HUES64 (cell line): ENCODE measurements around the gene SBF1.

Experiments
- H3K27ac ChIP-seq: 2 replicates; pipeline ENCODE4 v1.7.0; 2013; ENCODE audit warnings: low read depth, low read length, inconsistent platforms
- H3K27me3 ChIP-seq: 2 replicates; pipeline ENCODE4 v1.6.1; 2013; ENCODE audit warnings: mild to moderate bottlenecking, low read length; ENCODE audit not compliant: insufficient read depth
- H3K36me3 ChIP-seq: 2 replicates; pipeline ENCODE4 v1.6.1; 2013; ENCODE audit warnings: mild to moderate bottlenecking, low read length; ENCODE audit not compliant: insufficient read depth
- H3K4me1 ChIP-seq: 2 replicates; pipeline ENCODE4 v1.6.1; 2013; ENCODE audit warnings: mild to moderate bottlenecking, low read length, moderate library complexity; ENCODE audit not compliant: insufficient read depth
- H3K4me3 ChIP-seq: 2 replicates; pipeline ENCODE4 v1.5.1; 2013; ENCODE audit warnings: mild to moderate bottlenecking, low read length, moderate library complexity
- H3K9ac ChIP-seq: 2 replicates; pipeline ENCODE4 v1.6.1; 2013; ENCODE audit warnings: mild to moderate bottlenecking, low read depth, low read length
- H3K9me3 ChIP-seq: 2 replicates; pipeline ENCODE4 v1.6.1; 2013; ENCODE audit warnings: low read depth, low read length; ENCODE audit not compliant: insufficient read depth
- WGBS: fragments of 150-250, 120-280 bp; methylation state at CpG from one replicate; pipeline ENCODE4 v1.1.7; 2013; ENCODE audit warnings: missing lambda C conversion rate; 5-methylcytosine and 5-hydroxymethylcytosine counted together

The SBF1 gene

GRCh38 chr22:50505276-50505775 is 30.5 kb upstream of the SBF1 start:
- no peak overlapping the region for H3K4me3 ChIP-seq
- H3K9ac ChIP-seq, result no peak overlapping the region
- no peaks in the 10 kb centered on the region for H3K9me3 ChIP-seq
- peaks cover 7% of the 10 kb centered on the region for H3K4me1 ChIP-seq
- WGBS, result 93% methylated on average over 14 of the region's 14 CpGs
- H3K27me3 ChIP-seq, result no peaks in the 10 kb centered on the region
- H3K36me3 ChIP-seq, result peaks cover 11% of the 10 kb centered on the region
- H3K27ac ChIP-seq, result no peak overlapping the region

GRCh38 chr22:50504369-50505211 is 29.8 kb upstream of the SBF1 start:
- Histone ChIP-seq H3K27me3 (no peaks in the 10 kb centered on the region), H3K36me3 (peaks cover 11% of the 10 kb centered on the region), H3K4me1 (peaks cover 7% of the 10 kb centered on the region), H3K27ac (no peak overlapping the region), H3K9ac (no peak overlapping the region), H3K9me3 (no peaks in the 10 kb centered on the region), H3K4me3 (no peak overlapping the region)
- WGBS, result 95% methylated on average over 43 of the region's 44 CpGs

- WGBS, result 95% methylated on average over 25 of the region's 26 CpGs
Observed at GRCh38 chr22:50503475-50504145, 28.8 kb upstream of the SBF1 start.

GRCh38 chr22:50502628-50503474 is 28.0 kb upstream of the SBF1 start:
- Histone ChIP-seq H3K9me3 (no peaks in the 10 kb centered on the region), H3K27me3 (no peaks in the 10 kb centered on the region), H3K4me3 (no peak overlapping the region), H3K36me3 (peaks cover 11% of the 10 kb centered on the region), H3K4me1 (no peaks in the 10 kb centered on the region; the same call in 1 of the 2 replicates), H3K27ac (no peak overlapping the region), H3K9ac (no peak overlapping the region)
- WGBS, result 95% methylated on average over 24 of the region's 24 CpGs

More at GRCh38 chr22:50503475-50504145, 28.8 kb upstream of the SBF1 start:
- Histone ChIP-seq H3K9ac (no peak overlapping the region), H3K27ac (no peak overlapping the region), H3K9me3 (no peaks in the 10 kb centered on the region), H3K4me3 (no peak overlapping the region), H3K36me3 (peaks cover 11% of the 10 kb centered on the region), H3K27me3 (no peaks in the 10 kb centered on the region), H3K4me1 (no peaks in the 10 kb centered on the region; the same call in 1 of the 2 replicates)

- 92% methylated on average over 6 of the region's 6 CpGs for WGBS
- no peak overlapping the region for H3K9ac ChIP-seq
- H3K4me3 ChIP-seq, result no peak overlapping the region
- H3K36me3 ChIP-seq, result peaks cover 11% of the 10 kb centered on the region
- H3K4me1 ChIP-seq, result no peaks in the 10 kb centered on the region; the same call in 1 of the 2 replicates
- H3K9me3 ChIP-seq, result no peaks in the 10 kb centered on the region
- H3K27ac ChIP-seq, result no peak overlapping the region
- H3K27me3 ChIP-seq, result no peaks in the 10 kb centered on the region
Observed at GRCh38 chr22:50502096-50502495, 27.3 kb upstream of the SBF1 start.

- Histone ChIP-seq H3K9me3 (no peaks in the 10 kb centered on the region), H3K36me3 (peaks cover 6% of the 10 kb centered on the region), H3K9ac (no peak overlapping the region), H3K27ac (no peak overlapping the region), H3K4me1 (no peaks in the 10 kb centered on the region), H3K27me3 (no peaks in the 10 kb centered on the region), H3K4me3 (no peak overlapping the region)
- 95% methylated on average over 12 of the region's 12 CpGs for WGBS
Observed at GRCh38 chr22:50500452-50500851, 25.6 kb upstream of the SBF1 start.

- H3K9ac ChIP-seq, result no peak overlapping the region
- no peaks in the 10 kb centered on the region for H3K4me1 ChIP-seq
- no peaks in the 10 kb centered on the region for H3K36me3 ChIP-seq
- no peak overlapping the region for H3K27ac ChIP-seq
- no peak overlapping the region for H3K4me3 ChIP-seq
- H3K9me3 ChIP-seq, result no peaks in the 10 kb centered on the region
- H3K27me3 ChIP-seq, result no peaks in the 10 kb centered on the region
- 18% methylated on average over 13 of the region's 13 CpGs for WGBS
Observed at GRCh38 chr22:50498322-50498890, 23.6 kb upstream of the SBF1 start.

GRCh38 chr22:50497093-50497492 is 22.3 kb upstream of the SBF1 start:
- 92% methylated on average over 6 of the region's 6 CpGs for WGBS
- Histone ChIP-seq H3K4me1 (no peaks in the 10 kb centered on the region), H3K27ac (no peak overlapping the region), H3K36me3 (no peaks in the 10 kb centered on the region), H3K9me3 (no peaks in the 10 kb centered on the region), H3K27me3 (no peaks in the 10 kb centered on the region), H3K9ac (no peak overlapping the region), H3K4me3 (no peak overlapping the region)

GRCh38 chr22:50490531-50491308 is 15.9 kb upstream of the SBF1 start:
- 91% methylated on average over 27 of the region's 27 CpGs for WGBS
- no peak overlapping the region for H3K9ac ChIP-seq
- no peaks in the 10 kb centered on the region for H3K27me3 ChIP-seq
- H3K9me3 ChIP-seq, result no peaks in the 10 kb centered on the region
- H3K36me3 ChIP-seq, result no peaks in the 10 kb centered on the region
- no peaks in the 10 kb centered on the region for H3K4me1 ChIP-seq
- no peak overlapping the region for H3K4me3 ChIP-seq
- no peak overlapping the region for H3K27ac ChIP-seq
